Kidney (tissue), 14 donors: Measurements from ENCODE around the gene PSEN2. TPM values are rescaled to one million over a fixed set of nuclear protein-coding genes. Genes with fewer than 3 reads are reported as not detected.

Experiments used
- DNase-seq, 5 donors: peaks; one replicate each; pipeline ENCODE4 v3.0.0-alpha.2; 2013 to 2020
- FAIRE-seq: peaks from 2 replicates; lab custom pipeline; 2012; peaks lifted over from hg19 to GRCh38; lab: Jason Lieb, UNC
- H3K27ac ChIP-seq, 2 donors: one replicate each; pipeline ENCODE4 v1.7.0; 2013; ENCODE audit warnings: low read depth in 2 of 2, low read length in 2 of 2, inconsistent platforms in 1 of 2
- H3K27me3 ChIP-seq: one replicate; pipeline ENCODE4 v1.7.1; 2013; ENCODE audit warnings: low read length, inconsistent platforms; ENCODE audit not compliant: control insufficient read depth, insufficient read depth
- H3K36me3 ChIP-seq, 3 donors: one replicate each; pipeline versions ENCODE4 v1.7.0 to v1.7.1; 2013; ENCODE audit warnings: low read length in 3 of 3, control low read depth in 1 of 3, inconsistent platforms in 1 of 3; ENCODE audit not compliant: insufficient read depth in 3 of 3, control insufficient read depth in 2 of 3
- H3K4me1 ChIP-seq, 3 donors: one replicate each; pipeline versions ENCODE4 v1.7.0 to v1.7.1; 2013; ENCODE audit warnings: low read length in 3 of 3, inconsistent platforms in 1 of 3, low read depth in 1 of 3; ENCODE audit not compliant: control insufficient read depth in 2 of 3, insufficient read depth in 2 of 3
- H3K4me3 ChIP-seq, 3 donors: one replicate each; pipeline versions ENCODE4 v1.7.0 to v1.8.1; 2013; ENCODE audit warnings: low read length in 3 of 3, control low read depth in 1 of 3, inconsistent platforms in 1 of 3
- H3K9ac ChIP-seq, 3 donors: one replicate each; pipeline versions ENCODE4 v1.7.0 to v1.7.1; 2013; ENCODE audit warnings: low read length in 3 of 3, control low read depth in 1 of 3, inconsistent platforms in 1 of 3
- H3K9me3 ChIP-seq, 3 donors: one replicate each; pipeline versions ENCODE4 v1.7.0 to v1.7.1; 2013; ENCODE audit warnings: low read length in 3 of 3, control low read depth in 1 of 3, inconsistent platforms in 1 of 3; ENCODE audit not compliant: control insufficient read depth in 2 of 3, insufficient read depth in 1 of 3
- CTCF ChIP-seq: IDR thresholded peaks from 3 replicates; pipeline ENCODE4 v1.5.1; 2012; ENCODE audit warnings: mild to moderate bottlenecking, moderate library complexity, borderline replicate concordance; ENCODE audit not compliant: insufficient read depth; ENCODE audit errors: extremely low read depth
- intact Hi-C: fragments of 100-400 bp; cut with DNase I; formaldehyde crosslinking; loops from one replicate; pipeline ENCODE4 v1.11.1; 2022
- polyA plus RNA-seq: library from polyadenylated mRNA; stranded (reverse); fragments of 350-450 nt; fragmentation: Illumina TruSeq; extraction: RNeasy Lipid Tissue Mini Kit (QIAGEN cat#74804); gene quantifications from one replicate; pipeline ENCODE4 v1.2.3, GENCODE V29; 2014; ENCODE audit warnings: low read depth, low replicate concordance; ENCODE audit not compliant: insufficient read depth
- total RNA-seq: library from RNA; stranded (reverse); fragmentation: NEBNext Ultra II Directional; extraction: Animal tissue kit (Norgen Biotek cat#: 25700); gene quantifications from one replicate; pipeline ENCODE4 v1.2.1, GENCODE V29; 2021
- donor health status: control.
- donor health status: control.
- donor health status: control.
- donor health status: control.
- donor health status: control.
- donor health status: DM: yes; HTN: yes; CAD: no.
- donor health status: Normal renal cell carcinoma (clear cell type).

PSEN2 gene
- total and polyA plus RNA-seq, 2 donors from 2014 or later: 22.6 to 25.6 TPM

- Histone ChIP-seq H3K4me1 (peaks cover 3 to 15% (median 14%) of the 10 kb centered on the region in 3 donors), H3K27me3 (no peaks in the 10 kb centered on the region), H3K36me3 (no peaks in the 10 kb centered on the region), H3K27ac (no peak overlapping the region), H3K9me3 (no peaks in the 10 kb centered on the region), H3K4me3 (no peak overlapping the region), H3K9ac (no peak overlapping the region)
- TF ChIP-seq CTCF: no peak
- DNase-seq (no peak), FAIRE-seq (no peak)
- intact Hi-C loops: no loop called here
Measured at GRCh38 chr1:226867461-226868054, 2.9 kb upstream of the PSEN2 start.

- TF ChIP-seq CTCF: no peak
- DNase-seq: no peak
- H3K4me1 ChIP-seq: peaks cover 3 to 15% (median 14%) of the 10 kb centered on the region in 3 donors
- H3K27me3 ChIP-seq: no peaks in the 10 kb centered on the region
- H3K9ac ChIP-seq: no peak overlapping the region
- H3K4me3 ChIP-seq: no peak overlapping the region
- H3K36me3 ChIP-seq: no peaks in the 10 kb centered on the region
- no peaks in the 10 kb centered on the region for H3K9me3 ChIP-seq
- intact Hi-C loops: no loop called here
- FAIRE-seq: no peak
- no peak overlapping the region for H3K27ac ChIP-seq
Measured at GRCh38 chr1:226868726-226869125, 1.7 kb upstream of the PSEN2 start.

GRCh38 chr1:226870026-226870400 lies 403 bp upstream of the PSEN2 start:
- Histone ChIP-seq H3K4me1 (peaks cover 3 to 25% (median 14%) of the 10 kb centered on the region in 3 donors), H3K9me3 (no peaks in the 10 kb centered on the region), H3K4me3 (peak overlapping the region; percentile 42 to 71 (median 69)), H3K27me3 (no peaks in the 10 kb centered on the region), H3K9ac (peak overlapping the region in 2 of 3 donors; percentile 34 to 37), H3K27ac (peak overlapping the region; percentile 68 to 77), H3K36me3 (no peaks in the 10 kb centered on the region)
- intact Hi-C loops: no loop called here
- FAIRE-seq (no peak), DNase-seq (no peak)
- no peak for TF ChIP-seq CTCF
